HEK293 (cell line): ENCODE measurements around the gene MED25.

Experiments used
- CTCF ChIA-PET: fragments of 350-600 bp; formaldehyde crosslinking; extraction: SDS; loops from one replicate; lab custom pipeline; 2021; ENCODE audit warnings: antibody characterized with exemption; lab: Yijun Ruan, JAX
- POLR2A ChIA-PET: fragments of 300-600 bp; formaldehyde crosslinking; extraction: SDS; loops from one replicate; lab custom pipeline; 2020; ENCODE audit warnings: antibody characterized with exemption, inconsistent platforms; lab: Yijun Ruan, JAX
- H3K27ac ChIP-seq: fragments of 200-500 bp; sonication (Bioruptor generic); 2 replicates; pipeline ENCODE4 v1.5.1; 2014; ENCODE audit warnings: low read depth, low read length, control low read depth, inconsistent platforms; ENCODE audit errors: extremely low read depth
- H3K36me3 ChIP-seq, 2 experiments: fragments of 200-500 bp in 1 of 2; sonication (Bioruptor generic) in 1 of 2; 1 replicate in 1 of 2; 2 replicates in 1 of 2; pipeline ENCODE4 v1.5.1; 2014 to 2017; ENCODE audit warnings: inconsistent platforms in 2 of 2, low read length in 2 of 2; ENCODE audit not compliant: control insufficient read depth in 2 of 2, insufficient read depth in 1 of 2
- H3K4me1 ChIP-seq: fragments of 200-500 bp; sonication (Bioruptor generic); 2 replicates; pipeline ENCODE4 v1.5.1; 2014; ENCODE audit warnings: mild to moderate bottlenecking, low read length, inconsistent platforms; ENCODE audit not compliant: control insufficient read depth, insufficient read depth
- H3K4me3 ChIP-seq: 2 replicates; pipeline ENCODE4 v1.5.1; 2011; ENCODE audit warnings: low read depth, mild to moderate bottlenecking, control low read depth, low read length, moderate library complexity
- H3K9me3 ChIP-seq: fragments of 200-500 bp; sonication (Bioruptor generic); 2 replicates; pipeline ENCODE4 v1.5.1; 2014; ENCODE audit warnings: low read depth, low read length, inconsistent platforms; ENCODE audit not compliant: control insufficient read depth, insufficient read depth
- GLIS1 ChIP-seq: fragments of 450-650 bp; formaldehyde crosslinking; IDR thresholded peaks from 2 replicates; pipeline ENCODE4 v1.5.1; 2016; ENCODE audit warnings: missing biosample characterization, missing genetic modification characterization
- HOXC10 ChIP-seq: sonication (generic); formaldehyde crosslinking; IDR thresholded peaks from 2 replicates; pipeline ENCODE4 v1.8.1; 2023; ENCODE audit warnings: mild to moderate bottlenecking, missing genetic modification reagents
- KLF1 ChIP-seq: fragments of 450-650 bp; formaldehyde crosslinking; IDR thresholded peaks from 2 replicates; pipeline ENCODE4 v1.5.1; 2016; ENCODE audit warnings: missing biosample characterization, missing genetic modification characterization
- KLF8 ChIP-seq: fragments of 450-650 bp; formaldehyde crosslinking; IDR thresholded peaks from 2 replicates; pipeline ENCODE4 v1.5.1; 2016; ENCODE audit warnings: missing biosample characterization, missing genetic modification characterization
- KLF9 ChIP-seq: fragments of 450-650 bp; formaldehyde crosslinking; IDR thresholded peaks from 2 replicates; pipeline ENCODE4 v1.5.1; 2016; ENCODE audit warnings: missing biosample characterization, missing genetic modification characterization, low read depth
- OSR2 ChIP-seq: fragments of 450-650 bp; formaldehyde crosslinking; IDR thresholded peaks from 2 replicates; pipeline ENCODE4 v1.5.1; 2016; ENCODE audit warnings: missing biosample characterization, missing genetic modification characterization
- ZFHX2 ChIP-seq: fragments of 450-650 bp; formaldehyde crosslinking; conservative IDR thresholded peaks from 2 replicates; pipeline ENCODE4 v1.5.1; 2016; ENCODE audit warnings: missing biosample characterization, missing genetic modification characterization
- ZNF133 ChIP-seq: fragments of 450-650 bp; formaldehyde crosslinking; IDR thresholded peaks from 2 replicates; pipeline ENCODE4 v1.5.1; 2016; ENCODE audit warnings: missing biosample characterization, missing genetic modification characterization
- ZNF223 ChIP-seq: fragments of 450-650 bp; formaldehyde crosslinking; IDR thresholded peaks from 2 replicates; pipeline ENCODE4 v1.5.1; 2016; ENCODE audit warnings: missing biosample characterization, missing genetic modification characterization
- ZNF324 ChIP-seq: fragments of 450-650 bp; formaldehyde crosslinking; IDR thresholded peaks from 2 replicates; pipeline ENCODE4 v1.5.1; 2016; ENCODE audit warnings: missing biosample characterization, missing genetic modification characterization
- ZNF366 ChIP-seq: fragments of 450-650 bp; formaldehyde crosslinking; conservative IDR thresholded peaks from 2 replicates; pipeline ENCODE4 v1.5.1; 2016; ENCODE audit warnings: missing biosample characterization, missing genetic modification characterization
- ZNF423 ChIP-seq: fragments of 450-650 bp; formaldehyde crosslinking; IDR thresholded peaks from 2 replicates; pipeline ENCODE4 v1.5.1; 2016; ENCODE audit warnings: missing biosample characterization, missing genetic modification characterization
- ZNF426 ChIP-seq: fragments of 450-650 bp; formaldehyde crosslinking; IDR thresholded peaks from 2 replicates; pipeline ENCODE4 v1.5.1; 2017; ENCODE audit warnings: missing biosample characterization, missing genetic modification characterization, mild to moderate bottlenecking, inconsistent platforms, moderate library complexity
- ZNF585B ChIP-seq: fragments of 450-650 bp; formaldehyde crosslinking; IDR thresholded peaks from 2 replicates; pipeline ENCODE4 v1.5.1; 2016; ENCODE audit warnings: missing biosample characterization, missing genetic modification characterization
- ZNF610 ChIP-seq: fragments of 450-650 bp; formaldehyde crosslinking; IDR thresholded peaks from 2 replicates; pipeline ENCODE4 v1.5.1; 2016; ENCODE audit warnings: missing biosample characterization, missing genetic modification characterization, borderline replicate concordance
- ZNF670 ChIP-seq: fragments of 450-650 bp; formaldehyde crosslinking; IDR thresholded peaks from 2 replicates; pipeline ENCODE4 v1.5.1; 2016; ENCODE audit warnings: missing biosample characterization, missing genetic modification characterization, low read depth
- ZNF76 ChIP-seq: fragments of 450-650 bp; formaldehyde crosslinking; IDR thresholded peaks from 2 replicates; pipeline ENCODE4; 2016; ENCODE audit warnings: low read depth, missing biosample characterization, missing genetic modification characterization, borderline replicate concordance
- TF ChIP-seq, protein P1 (sequence below): fragments of 450-650 bp; formaldehyde crosslinking; IDR thresholded peaks from 2 replicates; pipeline ENCODE4 v1.5.1; 2017; ENCODE audit warnings: missing biosample characterization, missing genetic modification characterization
- TF ChIP-seq, protein P2 (sequence below): fragments of 450-650 bp; formaldehyde crosslinking; IDR thresholded peaks from 2 replicates; pipeline ENCODE4 v1.5.1; 2017; ENCODE audit warnings: missing biosample characterization, mild to moderate bottlenecking, missing genetic modification characterization, moderate library complexity
- TF ChIP-seq, protein P3 (sequence below): fragments of 450-650 bp; formaldehyde crosslinking; conservative IDR thresholded peaks from 2 replicates; pipeline ENCODE4 v1.5.1; 2016; ENCODE audit warnings: low read depth, missing biosample characterization, missing genetic modification characterization

The MED25 gene

DNA sequence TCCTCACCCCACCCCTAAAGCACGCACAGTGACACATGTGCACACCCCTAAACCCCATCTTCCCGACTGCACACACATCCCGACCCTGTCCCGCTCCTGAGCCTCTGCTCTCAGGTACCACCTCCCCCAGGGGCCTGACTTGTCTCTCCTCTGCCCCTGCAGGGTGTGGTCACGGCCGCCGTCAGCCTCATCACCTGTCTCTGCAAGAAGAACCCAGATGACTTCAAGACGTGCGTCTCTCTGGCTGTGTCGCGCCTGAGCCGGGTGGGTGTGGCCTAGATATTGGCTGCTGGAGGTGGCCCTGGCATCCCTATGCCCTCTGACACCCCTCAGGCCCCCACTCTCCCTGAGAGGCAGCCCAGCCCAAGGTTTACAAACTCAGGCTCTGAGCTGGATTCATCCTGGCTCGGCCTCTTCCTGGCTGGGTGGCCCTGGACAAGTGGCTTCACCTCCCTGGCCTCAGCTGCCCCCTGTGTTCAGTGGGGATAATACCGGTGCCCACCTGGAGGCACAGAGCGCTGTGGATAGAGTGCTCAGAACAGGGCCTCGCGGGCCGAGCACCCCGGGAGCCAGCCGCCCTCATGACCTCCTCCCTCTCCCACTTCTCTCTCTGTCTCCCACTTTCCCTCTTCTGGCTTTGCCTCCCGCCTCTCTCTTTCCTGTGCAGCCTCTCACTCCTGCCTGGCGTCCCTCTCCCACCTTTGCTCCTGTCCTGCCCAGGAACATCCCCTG is 25.1 kb upstream of the MED25 start (continued):
- TF ChIP-seq, protein P1, sequence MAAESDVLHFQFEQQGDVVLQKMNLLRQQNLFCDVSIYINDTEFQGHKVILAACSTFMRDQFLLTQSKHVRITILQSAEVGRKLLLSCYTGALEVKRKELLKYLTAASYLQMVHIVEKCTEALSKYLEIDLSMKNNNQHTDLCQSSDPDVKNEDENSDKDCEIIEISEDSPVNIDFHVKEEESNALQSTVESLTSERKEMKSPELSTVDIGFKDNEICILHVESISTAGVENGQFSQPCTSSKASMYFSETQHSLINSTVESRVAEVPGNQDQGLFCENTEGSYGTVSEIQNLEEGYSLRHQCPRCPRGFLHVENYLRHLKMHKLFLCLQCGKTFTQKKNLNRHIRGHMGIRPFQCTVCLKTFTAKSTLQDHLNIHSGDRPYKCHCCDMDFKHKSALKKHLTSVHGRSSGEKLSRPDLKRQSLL (tag by site-specific recombination) = no peak
- TF ChIP-seq ZNF426 (no peak), GLIS1 (tag by site-specific recombination) (no peak), KLF8 (tag by site-specific recombination) (no peak), ZNF366 (0 out of 2 replicates have a peak, but pooled peaks have one; percentile 22), ZFHX2 (tag by site-specific recombination) (peak; percentile 60), ZNF610 (tag by site-specific recombination) (no peak), KLF1 (tag by site-specific recombination) (no peak)

DNA sequence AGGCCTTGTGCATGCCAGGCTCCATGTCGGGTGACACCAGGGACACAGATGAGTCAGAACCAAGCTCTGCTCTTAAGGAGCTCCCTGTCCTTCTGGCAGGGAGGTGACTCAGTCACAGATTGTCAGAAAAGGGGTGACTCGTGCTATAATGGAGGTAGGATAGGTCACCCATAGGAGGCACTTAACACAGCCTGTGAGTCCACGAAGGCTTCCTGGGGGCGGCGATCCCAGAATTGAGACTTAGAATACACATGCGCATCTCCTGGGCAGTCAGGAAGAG is 24.6 kb upstream of the MED25 start:
- Histone ChIP-seq H3K27ac (no peak overlapping the region), H3K4me3 (no peak overlapping the region), H3K36me3 (peaks cover 23 to 82% of the 10 kb centered on the region in 2 experiments), H3K4me1 (no peaks in the 10 kb centered on the region), H3K9me3 (no peaks in the 10 kb centered on the region)
- CTCF ChIA-PET = interaction anchor here (0.5 kb wide), 2 partner anchors 153 to 168 kb away, joined by 3 read pairs; partner anchors contain the start of gene RRAS
- TF ChIP-seq ZNF324 (no peak), ZNF423 (tag by site-specific recombination) (no peak), HOXC10 (CRISPR knock-in tag) (no peak), OSR2 (tag by site-specific recombination) (0 out of 2 replicates have a peak, but pooled peaks have one; percentile 9), ZNF670 (tag by site-specific recombination) (no peak), ZNF133 (no peak), ZNF366 (0 out of 2 replicates have a peak, but pooled peaks have one; percentile 4)
- TF ChIP-seq, protein P2, sequence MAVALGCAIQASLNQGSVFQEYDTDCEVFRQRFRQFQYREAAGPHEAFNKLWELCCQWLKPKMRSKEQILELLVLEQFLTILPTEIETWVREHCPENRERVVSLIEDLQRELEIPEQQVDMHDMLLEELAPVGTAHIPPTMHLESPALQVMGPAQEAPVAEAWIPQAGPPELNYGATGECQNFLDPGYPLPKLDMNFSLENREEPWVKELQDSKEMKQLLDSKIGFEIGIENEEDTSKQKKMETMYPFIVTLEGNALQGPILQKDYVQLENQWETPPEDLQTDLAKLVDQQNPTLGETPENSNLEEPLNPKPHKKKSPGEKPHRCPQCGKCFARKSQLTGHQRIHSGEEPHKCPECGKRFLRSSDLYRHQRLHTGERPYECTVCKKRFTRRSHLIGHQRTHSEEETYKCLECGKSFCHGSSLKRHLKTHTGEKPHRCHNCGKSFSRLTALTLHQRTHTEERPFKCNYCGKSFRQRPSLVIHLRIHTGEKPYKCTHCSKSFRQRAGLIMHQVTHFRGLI (tag by site-specific recombination) = no peak
- POLR2A ChIA-PET = no interaction called here

DNA sequence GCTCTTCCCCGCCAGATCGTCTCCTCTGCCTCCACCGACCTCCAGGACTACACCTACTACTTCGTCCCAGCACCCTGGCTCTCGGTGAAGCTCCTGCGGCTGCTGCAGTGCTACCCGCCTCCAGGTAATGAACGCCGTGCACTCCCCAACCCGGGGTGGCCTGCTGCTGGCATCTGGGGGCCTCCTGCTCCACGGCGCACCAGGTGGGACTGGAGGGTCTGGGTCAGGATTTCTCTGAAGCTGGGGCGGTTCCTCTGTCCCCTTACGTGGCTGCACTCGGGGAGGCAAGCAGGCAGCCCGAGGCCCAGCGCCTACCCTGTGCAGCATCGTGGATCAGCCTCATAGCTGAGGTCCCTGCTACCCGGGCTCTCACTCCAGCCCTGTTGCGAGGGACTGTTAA is 22.5 kb upstream of the MED25 start:
- H3K36me3 ChIP-seq = peaks cover 28 to 89% of the 10 kb centered on the region in 2 experiments
- TF ChIP-seq ZNF585B = no peak
- no peak for TF ChIP-seq ZNF76 (tag by site-specific recombination)
- TF ChIP-seq ZNF223 (tag by site-specific recombination) = no peak
- TF ChIP-seq, protein P3, sequence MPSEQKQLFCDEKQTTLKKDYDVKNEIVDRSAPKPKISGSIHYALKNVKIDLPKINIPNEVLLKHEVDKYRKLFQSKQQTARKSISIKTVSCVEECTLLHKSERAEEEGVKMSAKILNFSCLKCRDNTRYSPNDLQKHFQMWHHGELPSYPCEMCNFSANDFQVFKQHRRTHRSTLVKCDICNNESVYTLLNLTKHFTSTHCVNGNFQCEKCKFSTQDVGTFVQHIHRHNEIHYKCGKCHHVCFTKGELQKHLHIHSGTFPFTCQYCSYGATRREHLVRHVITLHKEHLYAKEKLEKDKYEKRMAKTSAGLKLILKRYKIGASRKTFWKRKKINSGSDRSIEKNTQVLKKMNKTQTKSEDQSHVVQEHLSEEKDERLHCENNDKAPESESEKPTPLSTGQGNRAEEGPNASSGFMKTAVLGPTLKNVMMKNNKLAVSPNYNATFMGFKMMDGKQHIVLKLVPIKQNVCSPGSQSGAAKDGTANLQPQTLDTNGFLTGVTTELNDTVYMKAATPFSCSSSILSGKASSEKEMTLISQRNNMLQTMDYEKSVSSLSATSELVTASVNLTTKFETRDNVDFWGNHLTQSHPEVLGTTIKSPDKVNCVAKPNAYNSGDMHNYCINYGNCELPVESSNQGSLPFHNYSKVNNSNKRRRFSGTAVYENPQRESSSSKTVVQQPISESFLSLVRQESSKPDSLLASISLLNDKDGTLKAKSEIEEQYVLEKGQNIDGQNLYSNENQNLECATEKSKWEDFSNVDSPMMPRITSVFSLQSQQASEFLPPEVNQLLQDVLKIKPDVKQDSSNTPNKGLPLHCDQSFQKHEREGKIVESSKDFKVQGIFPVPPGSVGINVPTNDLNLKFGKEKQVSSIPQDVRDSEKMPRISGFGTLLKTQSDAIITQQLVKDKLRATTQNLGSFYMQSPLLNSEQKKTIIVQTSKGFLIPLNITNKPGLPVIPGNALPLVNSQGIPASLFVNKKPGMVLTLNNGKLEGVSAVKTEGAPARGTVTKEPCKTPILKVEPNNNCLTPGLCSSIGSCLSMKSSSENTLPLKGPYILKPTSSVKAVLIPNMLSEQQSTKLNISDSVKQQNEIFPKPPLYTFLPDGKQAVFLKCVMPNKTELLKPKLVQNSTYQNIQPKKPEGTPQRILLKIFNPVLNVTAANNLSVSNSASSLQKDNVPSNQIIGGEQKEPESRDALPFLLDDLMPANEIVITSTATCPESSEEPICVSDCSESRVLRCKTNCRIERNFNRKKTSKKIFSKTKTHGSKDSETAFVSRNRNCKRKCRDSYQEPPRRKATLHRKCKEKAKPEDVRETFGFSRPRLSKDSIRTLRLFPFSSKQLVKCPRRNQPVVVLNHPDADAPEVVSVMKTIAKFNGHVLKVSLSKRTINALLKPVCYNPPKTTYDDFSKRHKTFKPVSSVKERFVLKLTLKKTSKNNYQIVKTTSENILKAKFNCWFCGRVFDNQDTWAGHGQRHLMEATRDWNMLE (tag by site-specific recombination) = no peak
- TF ChIP-seq KLF9 (tag by site-specific recombination) = no peak
- ChIA-PET POLR2A (no interaction called here), CTCF (interaction anchor here (0.6 kb wide), 1 partner anchor 10 kb away, joined by 3 read pairs; no protein-coding TSS in a partner anchor)
- H3K4me3 ChIP-seq = no peak overlapping the region
- no peak overlapping the region for H3K27ac ChIP-seq
- no peaks in the 10 kb centered on the region for H3K4me1 ChIP-seq
- H3K9me3 ChIP-seq = no peaks in the 10 kb centered on the region
